Gastroesophageal sphincter (tissue), 4 donors: Measurements from ENCODE around the gene RIOK2. TPM values are rescaled to one million over a fixed set of nuclear protein-coding genes. Genes with fewer than 3 reads are reported as not detected.

ENCODE experiments used
- small RNA-seq, 4 donors: library from RNA; depleted of rRNA; stranded (forward); fragments of <200 nt; gene quantifications; one replicate each; pipeline ENCODE3, GENCODE V24; 2016
- total RNA-seq, 4 donors: library from RNA; depleted of rRNA; stranded (reverse); fragments of >200 nt; gene quantifications; one replicate each; pipeline ENCODE4 v1.1.0, GENCODE V29; 2016

Gene RIOK2
- total RNA-seq, 4 donors from 2014 or later = 11.2 to 45.9 (median 26.0) TPM

Small RNAs within 50 kb of the gene (small RNA-seq; reads per million reads assigned to genes)
- 0 reads per million in 4 donors for gene RNU1-73P

Other genes starting within 250 kb of the RIOK2 start
- 100 to 1,000 TPM in 1 of 4 donors, 10 to 100 TPM in 3; 64.8 to 111 (median 80.5) TPM for gene LNPEP, start 247.2 kb downstream of the RIOK2 start, total RNA-seq
- gene LIX1, start 40.6 kb downstream of the RIOK2 start, total RNA-seq = 1 to 10 TPM in 1 of 4 donors, under 1 TPM in 2, not detected in 1; 0.08 to 1.1 (median 0.67) TPM